ENCODE results near the gene PXDC1.
"Not testable (repeated sequence)": the region's sequence is repeated elsewhere in the genome, so short reads cannot be mapped to it uniquely, and the experiment has no call there.

GRCh38 chr6:3772127-3772999, 20.9 kb upstream of the PXDC1 start:
- TF ChIP-seq, protein P1, sequence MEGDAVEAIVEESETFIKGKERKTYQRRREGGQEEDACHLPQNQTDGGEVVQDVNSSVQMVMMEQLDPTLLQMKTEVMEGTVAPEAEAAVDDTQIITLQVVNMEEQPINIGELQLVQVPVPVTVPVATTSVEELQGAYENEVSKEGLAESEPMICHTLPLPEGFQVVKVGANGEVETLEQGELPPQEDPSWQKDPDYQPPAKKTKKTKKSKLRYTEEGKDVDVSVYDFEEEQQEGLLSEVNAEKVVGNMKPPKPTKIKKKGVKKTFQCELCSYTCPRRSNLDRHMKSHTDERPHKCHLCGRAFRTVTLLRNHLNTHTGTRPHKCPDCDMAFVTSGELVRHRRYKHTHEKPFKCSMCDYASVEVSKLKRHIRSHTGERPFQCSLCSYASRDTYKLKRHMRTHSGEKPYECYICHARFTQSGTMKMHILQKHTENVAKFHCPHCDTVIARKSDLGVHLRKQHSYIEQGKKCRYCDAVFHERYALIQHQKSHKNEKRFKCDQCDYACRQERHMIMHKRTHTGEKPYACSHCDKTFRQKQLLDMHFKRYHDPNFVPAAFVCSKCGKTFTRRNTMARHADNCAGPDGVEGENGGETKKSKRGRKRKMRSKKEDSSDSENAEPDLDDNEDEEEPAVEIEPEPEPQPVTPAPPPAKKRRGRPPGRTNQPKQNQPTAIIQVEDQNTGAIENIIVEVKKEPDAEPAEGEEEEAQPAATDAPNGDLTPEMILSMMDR (IDR thresholded peaks at IDR 0.05), result not testable (repeated sequence)
- TF ChIP-seq POLR2A (IDR thresholded peaks at IDR 0.05), result not testable (repeated sequence)

All from adrenal gland (tissue), 5 donors.